ENCODE data around the gene MAPK14.
"Not testable (repeated sequence)": the region's sequence is repeated elsewhere in the genome, so short reads cannot be mapped to it uniquely, and the experiment has no call there.

The MAPK14 gene

DNA sequence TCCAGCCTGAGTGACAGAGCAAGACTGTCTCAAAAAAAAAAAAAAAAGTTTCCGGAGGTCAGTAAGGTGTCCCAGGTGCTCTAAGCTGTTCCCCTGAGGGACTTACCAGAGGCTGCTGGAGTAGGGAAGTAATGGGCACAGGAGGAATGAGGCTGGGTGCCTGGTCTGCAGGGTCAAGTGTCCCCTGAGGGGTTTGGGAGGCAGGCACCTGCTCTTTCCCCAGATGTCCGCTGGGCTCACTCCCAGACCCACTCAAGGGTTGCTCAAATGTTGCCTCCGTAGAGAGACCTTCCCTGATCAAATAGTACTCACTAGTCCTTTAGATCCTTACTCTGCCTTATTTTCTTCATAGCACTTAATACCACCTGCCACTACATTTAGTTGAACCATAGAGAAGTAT lies 97.3 kb downstream of the MAPK14 start:
- DNase-seq, result no peak

DNA sequence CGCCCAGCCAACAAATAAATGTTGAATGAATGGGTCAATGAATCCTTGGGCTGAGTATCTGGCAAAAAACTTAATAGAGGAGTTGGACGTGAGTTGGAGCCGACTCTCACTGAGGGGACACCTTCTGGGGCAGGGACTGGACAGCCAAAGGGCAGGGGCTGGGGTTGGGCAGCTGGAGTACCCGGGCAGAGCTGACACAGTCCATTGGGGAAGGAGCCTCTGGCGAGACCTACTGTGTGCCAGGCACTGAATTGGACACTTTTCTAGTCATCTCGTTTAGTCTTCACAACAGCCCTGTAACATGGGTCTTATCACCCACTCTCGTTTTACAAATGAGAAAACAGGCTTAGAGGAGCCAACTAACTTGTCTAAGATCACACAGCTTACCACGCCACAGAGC lies 98.0 kb downstream of the MAPK14 start:
- no peak for DNase-seq

DNA sequence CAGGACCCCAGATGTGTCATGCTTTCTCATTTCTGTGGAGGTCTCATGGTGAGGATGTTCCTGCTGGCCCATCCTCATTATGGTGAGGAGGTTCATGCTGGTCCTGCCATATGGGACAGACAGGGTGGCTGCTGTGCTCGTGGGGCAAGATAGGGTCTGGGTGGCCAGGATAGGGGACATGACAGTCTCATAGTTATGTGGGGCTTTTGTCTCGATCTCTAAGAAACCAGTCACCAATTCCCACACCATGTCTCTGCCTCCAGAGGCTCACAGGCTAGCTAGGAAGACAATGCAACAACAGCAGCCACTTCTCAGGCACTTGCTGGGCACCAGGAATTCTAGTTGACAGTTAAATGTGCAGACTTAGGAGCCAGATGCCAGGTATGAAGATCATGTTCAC lies 98.5 kb downstream of the MAPK14 start:
- DNase-seq, result no peak

DNA sequence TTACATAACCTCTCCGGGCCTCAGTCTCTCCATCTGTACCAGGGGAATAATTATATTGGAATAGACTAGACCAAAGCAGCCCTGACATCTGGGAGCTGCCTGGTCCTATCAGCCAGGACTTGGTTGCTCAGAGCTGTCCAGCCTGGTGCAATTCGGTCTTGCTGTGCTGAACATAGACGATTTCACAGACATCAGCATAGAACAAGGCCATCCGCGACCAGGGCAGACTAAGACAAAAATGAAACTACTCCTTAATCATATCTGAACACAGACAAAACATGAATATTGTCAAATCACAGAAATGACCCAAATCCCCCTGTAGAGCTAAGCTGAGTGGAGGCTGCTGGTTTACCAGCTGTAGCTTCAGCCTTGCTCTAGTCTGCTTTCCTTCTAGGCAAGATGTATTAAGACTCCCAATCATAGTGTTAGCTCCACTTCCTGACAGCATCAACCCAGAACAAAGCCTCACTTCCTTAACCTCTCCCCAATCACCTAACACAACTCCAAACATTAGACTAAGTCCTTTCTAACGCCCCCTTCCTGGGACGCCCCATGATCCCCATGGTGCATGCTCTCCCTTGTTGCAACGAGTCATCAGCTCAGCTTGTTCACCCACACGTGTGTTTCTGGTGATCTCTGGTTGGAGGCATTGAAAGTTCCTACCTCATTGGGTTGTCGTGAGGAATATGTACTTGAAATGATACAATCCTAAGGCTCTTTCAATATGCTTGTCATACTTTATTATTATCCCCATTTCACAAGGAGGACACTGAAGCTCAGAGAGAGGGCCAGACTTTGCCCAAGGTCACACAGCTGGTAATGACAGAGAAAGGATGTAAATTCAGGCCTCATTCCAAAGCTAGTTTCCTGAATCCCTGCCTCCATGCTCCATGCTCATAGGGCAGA lies 99.2 kb downstream of the MAPK14 start:
- DNase-seq, result no peak

DNA sequence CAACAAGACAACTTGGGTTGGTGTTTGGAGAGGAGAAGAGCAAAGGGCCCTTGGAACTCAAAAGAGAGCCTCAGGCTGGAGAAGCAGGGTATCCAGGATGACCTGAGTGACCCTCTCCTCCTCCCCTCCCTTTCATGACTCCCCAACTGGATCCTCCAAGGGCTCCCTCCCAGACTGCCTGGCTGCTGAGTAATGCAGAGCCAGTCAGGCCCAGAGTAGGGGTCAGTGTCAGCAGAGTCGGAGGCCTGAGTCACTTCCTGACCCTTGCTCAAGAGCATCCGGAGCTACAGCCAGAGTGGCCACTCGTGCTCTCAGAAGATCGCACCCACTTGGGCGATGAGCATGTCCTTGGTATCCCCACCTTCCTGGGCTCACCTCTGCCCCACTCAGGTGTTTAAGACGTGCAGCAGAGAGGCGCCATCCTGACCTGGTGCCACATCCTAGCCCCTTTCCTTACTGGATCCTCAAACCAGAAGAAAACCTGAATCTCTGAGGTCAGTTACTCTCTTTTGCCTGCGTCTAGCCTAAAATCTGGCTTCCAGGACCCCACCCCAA lies 99.9 kb downstream of the MAPK14 start:
- DNase-seq, result peak; percentile 91

DNA sequence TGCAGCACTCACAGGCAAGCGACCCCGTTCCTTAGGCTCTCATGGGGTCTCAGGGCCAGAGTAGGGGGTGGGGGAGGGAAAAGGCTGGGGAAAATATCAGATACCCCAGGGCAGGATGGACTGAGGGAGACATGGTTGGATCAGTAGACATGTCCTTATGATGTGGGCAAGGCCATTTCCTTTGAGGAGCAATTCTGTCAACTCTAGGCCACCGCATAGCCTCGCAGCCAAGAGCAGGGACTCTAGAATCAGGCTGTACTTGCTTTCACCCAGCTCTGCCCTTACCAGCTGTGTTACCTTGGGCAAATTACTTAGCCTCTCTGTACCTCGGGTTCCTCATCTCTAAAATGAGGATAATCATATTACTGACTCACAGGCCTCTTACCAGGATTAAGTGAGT lies 100.5 kb downstream of the MAPK14 start:
- no peak for DNase-seq

DNA sequence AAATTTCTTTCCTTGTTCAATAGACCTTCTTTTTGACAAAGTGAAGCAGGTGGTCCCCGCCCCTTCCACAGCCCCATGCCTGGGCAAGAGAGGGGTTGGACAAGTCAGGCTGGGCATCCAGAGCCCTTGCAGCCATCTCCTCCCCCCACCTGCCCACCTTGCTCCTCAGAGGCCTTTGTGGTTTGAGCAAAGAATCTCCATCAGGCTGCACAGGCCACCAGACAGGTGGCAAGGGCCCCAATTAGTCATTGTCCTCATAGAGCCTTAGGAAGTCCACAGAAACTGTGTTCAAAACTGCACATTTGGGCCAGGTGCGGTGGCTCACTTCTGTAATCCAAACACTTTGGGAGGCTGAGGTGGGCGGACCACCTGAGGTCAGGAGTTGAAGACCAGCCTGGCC lies 101.2 kb downstream of the MAPK14 start:
- no peak for DNase-seq

DNA sequence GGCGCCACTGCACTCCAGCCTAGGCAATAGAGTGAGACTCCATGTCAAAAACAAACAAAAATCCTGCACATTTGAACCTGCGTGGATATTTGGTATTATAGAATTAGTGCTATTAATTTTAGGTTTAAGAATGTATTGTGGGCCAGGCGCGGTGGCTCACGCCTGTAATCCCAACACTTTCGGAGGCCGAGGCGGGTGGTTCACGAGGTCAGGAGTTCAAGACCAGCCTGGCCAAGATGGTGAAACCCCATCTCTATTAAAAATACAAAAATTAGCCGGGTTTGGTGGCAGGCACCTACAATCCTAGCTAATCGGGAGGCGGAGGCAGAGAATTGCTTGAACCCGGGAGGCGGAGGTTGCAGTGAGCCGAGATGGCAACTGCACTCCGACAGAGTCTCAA lies 101.7 kb downstream of the MAPK14 start:
- DNase-seq, result not testable (repeated sequence)

DNA sequence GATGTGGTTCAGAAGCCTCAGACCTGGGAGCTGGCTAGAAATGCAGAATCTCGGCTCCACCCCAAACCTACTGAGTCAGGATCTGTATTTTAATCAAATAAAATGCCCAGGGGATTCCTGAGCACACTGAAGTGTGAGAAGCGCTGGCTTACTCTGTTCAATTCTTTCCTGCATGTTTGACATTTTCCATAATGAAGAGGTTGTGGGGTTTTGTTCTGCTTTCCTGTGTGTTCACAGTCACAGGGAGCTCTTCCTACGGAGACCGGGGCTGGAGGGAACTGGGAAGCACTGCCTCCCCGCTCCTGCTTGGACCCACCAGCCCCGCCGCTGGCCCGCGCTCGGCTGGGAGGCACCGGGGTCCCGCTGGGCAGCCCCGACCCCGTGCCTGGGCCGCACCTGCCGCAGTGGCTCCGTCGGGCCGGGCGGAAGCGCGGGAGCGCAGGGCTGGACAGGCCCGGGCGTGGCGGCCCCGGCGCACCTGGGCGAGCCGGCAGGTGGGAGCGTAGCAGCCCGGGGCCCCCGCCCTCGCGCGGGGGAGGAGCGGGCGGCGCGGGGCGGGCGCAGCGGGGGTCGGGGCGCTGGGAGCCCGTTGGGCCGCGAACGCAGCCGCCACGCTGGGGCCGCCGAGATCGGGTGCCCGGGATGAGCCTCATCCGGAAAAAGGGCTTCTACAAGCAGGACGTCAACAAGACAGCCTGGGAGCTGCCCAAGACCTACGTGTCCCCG lies 102.5 kb downstream of the MAPK14 start, which contains the start of gene MAPK13:
Gene MAPK13 (plus strand): TSS at position 573 of the 726 bp plus-strand sequence. CDS start 70 bp downstream, at position 643.
- peak; percentile 61 for DNase-seq

DNA sequence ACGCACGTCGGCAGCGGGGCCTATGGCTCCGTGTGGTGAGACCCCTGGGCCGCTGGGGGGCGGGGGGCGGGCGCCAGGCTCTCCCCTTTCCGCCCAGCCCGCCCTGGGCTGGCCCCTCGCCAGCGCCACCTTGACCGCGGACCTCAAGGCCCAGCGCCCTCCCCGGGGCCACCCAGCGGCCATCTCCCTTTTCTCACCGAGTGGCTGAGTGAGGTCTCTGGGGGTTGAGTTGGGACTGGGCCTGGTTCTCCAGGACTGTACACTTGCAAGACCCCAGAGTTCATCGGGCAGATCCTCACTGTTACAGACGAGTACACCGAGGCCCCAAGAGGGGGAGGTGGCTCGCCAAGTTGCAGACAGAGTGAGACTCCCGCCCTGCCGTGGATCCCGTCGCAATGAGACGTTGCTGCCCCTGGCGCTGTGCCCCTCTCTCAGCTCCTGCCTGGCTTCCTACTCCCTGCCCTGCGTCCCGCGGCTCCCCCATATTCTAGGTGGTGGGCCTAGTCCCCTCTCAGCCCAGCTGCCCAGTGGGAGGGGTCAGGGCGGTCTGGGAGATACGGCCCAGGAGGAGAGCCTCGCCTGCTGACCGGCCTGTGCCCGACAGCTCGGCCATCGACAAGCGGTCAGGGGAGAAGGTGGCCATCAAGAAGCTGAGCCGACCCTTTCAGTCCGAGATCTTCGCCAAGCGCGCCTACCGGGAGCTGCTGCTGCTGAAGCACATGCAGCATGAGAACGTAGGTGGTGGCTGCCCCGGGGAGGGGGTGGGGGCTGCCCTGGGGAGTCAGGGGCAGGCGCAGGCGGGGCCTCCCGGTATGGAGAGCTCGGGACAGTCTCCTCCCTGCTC lies 103.3 kb downstream of the MAPK14 start:
- peak; percentile 72 for DNase-seq

DNA sequence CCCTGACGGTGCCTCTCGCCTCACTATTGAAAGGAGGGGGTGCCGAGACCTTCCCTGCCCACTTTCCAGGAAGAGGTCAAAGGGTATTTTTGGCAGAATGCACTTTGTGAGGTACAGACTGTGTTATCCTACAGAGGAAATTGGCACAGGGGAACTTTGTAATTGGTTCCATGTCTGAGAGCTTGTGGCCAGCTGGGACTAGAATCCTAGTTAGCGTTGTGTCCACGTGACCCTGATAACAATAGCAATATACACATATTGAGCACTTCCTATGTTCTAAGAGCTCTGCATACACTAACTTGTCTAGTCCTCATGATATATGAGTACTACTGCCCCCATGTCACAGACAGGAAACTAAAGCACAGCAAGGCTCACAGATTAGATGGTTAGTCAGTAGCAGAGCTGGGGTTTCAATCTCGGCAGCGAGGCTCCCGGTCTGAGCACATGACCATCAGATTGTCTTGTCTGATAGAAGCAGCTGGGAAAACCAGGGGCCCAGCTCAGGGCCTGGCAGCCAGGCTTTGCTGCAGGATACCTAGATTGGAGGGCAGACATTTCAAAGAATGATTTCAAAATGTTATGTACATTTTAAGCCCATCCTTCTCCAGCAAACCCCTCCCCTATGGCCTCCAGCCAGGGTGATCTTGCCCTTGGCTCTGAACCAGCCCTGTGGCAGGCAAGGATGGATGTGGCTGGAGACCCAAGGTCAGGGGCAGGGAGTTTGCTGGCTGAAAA lies 104.1 kb downstream of the MAPK14 start:
- peak; percentile 67 for DNase-seq

DNA sequence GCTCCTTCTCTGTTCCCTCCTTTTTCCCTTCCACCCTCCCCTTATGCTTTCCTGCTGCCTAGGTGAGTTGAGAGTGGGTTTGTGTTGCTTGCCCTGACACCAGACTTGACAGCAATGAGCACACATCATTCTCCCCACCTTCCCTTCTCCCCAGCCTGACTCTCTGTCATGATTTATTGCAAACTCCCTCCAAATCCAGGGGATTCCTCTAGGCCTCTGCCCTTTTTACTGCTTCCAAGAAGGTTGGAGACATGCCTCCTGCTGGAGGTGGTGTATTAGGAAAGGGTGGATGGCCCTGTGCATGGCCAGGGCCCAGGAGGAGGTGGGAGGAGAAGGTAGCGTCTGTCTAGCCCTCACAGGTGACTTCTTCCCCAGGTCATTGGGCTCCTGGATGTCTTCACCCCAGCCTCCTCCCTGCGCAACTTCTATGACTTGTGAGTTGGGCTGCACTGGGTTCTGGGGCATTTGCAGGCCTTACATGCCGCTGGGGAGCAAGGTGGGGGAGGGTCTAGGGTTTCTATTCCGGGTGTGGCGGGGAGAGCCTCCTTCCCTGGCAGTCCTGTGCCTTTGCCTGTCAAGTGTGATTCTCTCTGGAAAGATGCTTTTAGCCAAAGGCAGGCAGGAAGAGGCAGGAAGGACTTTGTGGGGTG lies 104.8 kb downstream of the MAPK14 start:
- no peak for DNase-seq

DNA sequence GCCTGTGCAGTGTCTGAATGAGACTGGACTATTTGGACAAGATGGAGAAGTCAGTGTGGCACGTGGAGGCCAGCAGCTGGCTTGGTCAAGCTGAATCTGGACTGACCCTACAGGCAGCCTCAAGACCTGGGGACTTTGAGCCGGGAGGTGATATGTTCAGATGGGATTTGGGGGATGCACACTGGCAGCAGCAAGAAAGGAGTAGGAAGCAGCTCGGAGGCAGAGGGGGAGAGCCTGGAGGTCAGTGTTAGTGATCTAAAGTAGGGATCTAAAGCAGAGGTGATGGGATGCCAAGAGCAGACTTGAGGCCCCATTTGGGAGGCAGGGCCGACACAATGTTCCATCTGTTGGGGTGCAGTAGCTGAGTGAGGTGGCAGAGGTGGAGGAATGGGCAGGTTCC lies 105.5 kb downstream of the MAPK14 start:
- no peak for DNase-seq

DNA sequence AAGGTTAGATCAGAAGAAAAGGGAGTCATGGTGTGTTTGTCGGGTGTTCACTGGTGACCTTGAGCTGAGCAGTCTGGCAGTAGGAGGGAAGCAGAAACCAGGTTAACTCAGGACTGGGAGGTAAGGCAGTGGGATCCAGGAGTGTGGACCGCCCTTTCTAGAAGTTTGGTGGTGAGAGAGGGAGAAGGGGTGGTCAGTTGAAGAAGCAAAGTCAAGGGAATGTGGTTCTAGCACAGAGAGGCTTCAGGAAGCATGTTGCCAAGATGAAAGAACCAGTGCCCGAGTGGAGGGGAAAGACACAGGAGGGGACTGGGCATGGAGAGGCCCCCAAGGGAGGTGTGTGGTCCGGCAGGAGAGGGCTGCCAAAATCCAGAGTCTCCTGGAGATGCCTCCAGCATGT lies 106.3 kb downstream of the MAPK14 start:
- no peak for DNase-seq

DNA sequence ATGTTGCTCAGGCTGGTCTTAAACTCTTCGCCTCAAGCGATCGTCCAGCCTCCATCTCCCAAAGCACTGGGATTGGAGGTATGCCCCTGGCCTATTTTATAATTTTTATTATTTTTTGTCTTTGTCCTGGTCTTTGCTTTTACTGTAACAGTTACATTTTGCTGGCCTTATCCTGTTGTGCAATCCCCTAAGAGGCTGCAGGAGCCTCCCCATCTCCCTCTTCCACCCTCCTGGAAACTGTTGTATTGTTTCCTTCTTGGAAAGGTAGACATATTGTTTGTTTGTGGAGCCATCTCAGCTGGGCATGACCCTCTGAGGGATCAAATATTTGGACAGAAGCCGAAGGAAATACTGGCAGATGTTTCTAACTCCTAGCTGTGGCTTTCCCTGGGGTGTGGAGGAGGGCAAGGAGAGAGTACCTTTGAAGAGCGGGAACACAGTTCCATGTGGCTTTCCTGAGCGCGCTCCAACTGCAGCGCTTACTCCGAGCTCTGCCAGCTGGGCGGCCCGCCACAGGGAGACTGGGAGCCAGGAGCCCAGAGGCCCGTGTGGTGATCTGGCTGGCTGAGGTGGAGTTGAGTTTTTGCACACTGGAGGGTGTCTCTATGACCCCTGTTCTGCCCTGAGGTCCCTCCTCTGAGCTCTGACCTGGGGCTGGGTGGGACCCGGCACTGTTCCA lies 107.6 kb downstream of the MAPK14 start:
- no peak for DNase-seq

DNA sequence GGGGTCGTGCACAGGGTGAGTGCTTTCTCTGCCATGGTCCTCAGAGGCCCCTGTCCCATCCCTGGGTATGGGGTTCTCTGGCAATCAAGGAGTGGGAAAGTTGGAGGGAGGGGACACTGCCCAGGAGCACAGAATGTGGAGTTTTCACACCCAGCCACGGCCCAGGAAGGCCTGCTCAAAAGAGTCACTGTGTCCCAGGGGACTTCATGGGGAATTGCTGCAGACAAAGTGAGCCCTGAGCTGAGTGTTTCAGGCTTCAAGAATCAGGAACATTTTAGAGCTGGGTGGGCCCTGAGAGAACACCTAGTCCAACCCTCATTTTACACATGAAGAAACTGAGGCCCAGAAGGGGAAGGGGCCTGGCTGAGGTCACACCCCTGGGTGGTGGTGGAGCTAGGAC lies 108.4 kb downstream of the MAPK14 start:
- DNase-seq, result no peak

DNA sequence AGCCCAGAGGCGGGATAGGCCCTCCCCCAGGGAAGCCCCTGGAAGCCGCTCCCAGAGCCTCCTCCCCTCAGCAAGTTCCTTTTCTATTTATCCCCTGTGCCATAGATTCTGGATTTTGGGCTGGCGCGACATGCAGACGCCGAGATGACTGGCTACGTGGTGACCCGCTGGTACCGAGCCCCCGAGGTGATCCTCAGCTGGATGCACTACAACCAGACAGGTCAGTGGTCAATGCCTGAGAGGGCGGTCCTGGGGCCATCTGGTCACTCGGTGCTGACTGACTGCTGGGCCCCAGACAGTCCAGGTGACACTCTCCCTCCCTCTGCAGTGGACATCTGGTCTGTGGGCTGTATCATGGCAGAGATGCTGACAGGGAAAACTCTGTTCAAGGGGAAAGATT lies 108.9 kb downstream of the MAPK14 start:
- DNase-seq, result no peak

DNA sequence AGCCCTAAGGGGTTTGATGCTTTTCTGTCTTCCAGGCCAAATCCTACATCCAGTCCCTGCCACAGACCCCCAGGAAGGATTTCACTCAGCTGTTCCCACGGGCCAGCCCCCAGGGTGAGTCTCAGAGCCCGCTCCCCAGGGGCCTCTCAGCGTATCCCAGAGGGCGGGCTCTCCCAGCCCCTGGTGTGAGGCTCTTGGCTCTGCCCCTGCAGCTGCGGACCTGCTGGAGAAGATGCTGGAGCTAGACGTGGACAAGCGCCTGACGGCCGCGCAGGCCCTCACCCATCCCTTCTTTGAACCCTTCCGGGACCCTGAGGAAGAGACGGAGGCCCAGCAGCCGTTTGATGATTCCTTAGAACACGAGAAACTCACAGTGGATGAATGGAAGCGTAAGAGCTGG lies 111.1 kb downstream of the MAPK14 start:
- DNase-seq, result no peak

DNA sequence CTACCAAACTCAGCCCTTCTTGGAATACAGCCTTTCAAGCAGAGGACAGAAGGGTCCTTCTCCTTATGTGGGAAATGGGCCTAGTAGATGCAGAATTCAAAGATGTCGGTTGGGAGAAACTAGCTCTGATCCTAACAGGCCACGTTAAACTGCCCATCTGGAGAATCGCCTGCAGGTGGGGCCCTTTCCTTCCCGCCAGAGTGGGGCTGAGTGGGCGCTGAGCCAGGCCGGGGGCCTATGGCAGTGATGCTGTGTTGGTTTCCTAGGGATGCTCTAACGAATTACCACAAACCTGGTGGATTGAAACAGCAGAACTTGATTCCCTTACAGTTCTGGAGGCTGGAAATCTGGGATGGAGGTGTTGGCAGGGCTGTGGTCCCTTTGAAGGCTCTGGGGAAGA lies 111.8 kb downstream of the MAPK14 start:
- DNase-seq, result peak; percentile 78

DNA sequence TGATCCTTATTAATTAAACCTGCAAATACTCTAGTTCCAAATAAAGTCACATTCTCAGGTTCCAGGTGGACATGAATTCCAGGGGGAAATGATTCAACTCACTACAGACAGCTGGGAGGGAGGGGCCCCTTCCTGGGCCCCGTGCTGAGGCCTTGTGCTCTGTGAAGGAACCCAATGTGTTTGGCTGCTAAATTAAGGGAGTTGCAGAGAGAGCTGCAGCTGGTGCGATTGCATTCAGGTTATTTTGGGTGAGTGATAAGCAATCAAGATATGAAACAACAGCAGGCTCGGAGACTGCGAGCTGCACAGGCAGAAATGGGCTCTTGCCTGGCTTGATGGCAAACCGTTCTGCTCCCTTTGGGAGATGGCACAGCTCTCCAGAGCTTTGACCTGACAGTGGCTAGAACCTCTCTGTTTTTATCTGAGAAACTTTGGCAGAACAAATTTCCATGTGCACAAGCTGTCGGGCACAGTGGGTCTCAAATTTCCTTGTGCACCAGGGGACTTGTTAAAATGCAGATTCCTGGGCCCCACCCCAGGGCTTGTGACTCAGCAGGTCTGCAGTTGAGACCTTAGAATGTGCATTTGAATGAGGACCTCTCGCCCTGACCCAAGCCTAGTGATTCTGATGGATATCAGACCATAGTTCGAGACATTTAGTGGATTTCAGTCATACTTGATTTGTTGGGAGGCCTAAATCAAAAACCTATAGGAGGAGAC lies 112.5 kb downstream of the MAPK14 start:
- no peak for DNase-seq
